Hepatocyte (in vitro differentiated cells): ENCODE data around the gene ZBTB7C.

ENCODE experiments used
- CTCF ChIP-seq: fragments of 200-600 bp; sonication (generic); IDR thresholded peaks from 2 replicates; pipeline ENCODE4 v1.5.1; 2016; ENCODE audit warnings: antibody characterized with exemption, mild to moderate bottlenecking; ENCODE audit not compliant: poor library complexity
- EZH2 ChIP-seq: fragments of 200-600 bp; sonication (generic); IDR thresholded peaks from 2 replicates; pipeline ENCODE4 v1.6.1; 2016; ENCODE audit warnings: antibody characterized with exemption, mild to moderate bottlenecking, borderline replicate concordance

GRCh38 chr18:48303883-48304282 is 105.3 kb downstream of the ZBTB7C start:
- TF ChIP-seq CTCF (no peak), EZH2 (no peak)
